ENCODE data around the gene TMA7B.
"Not testable (repeated sequence)": the region's sequence is repeated elsewhere in the genome, so short reads cannot be mapped to it uniquely, and the experiment has no call there.

Gene TMA7B

DNA sequence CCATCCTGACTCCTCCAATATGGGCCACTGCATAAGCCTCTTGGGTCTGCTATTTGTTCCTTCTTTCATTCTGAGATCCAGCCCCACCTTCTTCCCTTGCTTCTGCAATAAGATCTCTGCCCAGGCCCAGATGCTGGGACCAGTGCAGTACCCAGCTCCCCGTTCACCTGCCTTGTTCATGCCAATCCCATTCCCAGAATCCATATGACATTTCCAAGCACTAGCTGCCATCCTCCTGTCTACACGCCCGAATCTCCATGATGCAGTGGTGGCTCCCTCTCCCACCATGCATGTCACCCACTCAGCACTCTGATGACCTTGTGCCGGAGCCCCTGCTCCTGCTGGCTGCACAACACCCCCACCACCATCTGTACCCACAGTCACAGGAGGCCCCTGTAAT, 23.1 kb downstream of the TMA7B start:
- no peak for DNase-seq (ENCODE audit: low read depth in 2 of 2)

DNA sequence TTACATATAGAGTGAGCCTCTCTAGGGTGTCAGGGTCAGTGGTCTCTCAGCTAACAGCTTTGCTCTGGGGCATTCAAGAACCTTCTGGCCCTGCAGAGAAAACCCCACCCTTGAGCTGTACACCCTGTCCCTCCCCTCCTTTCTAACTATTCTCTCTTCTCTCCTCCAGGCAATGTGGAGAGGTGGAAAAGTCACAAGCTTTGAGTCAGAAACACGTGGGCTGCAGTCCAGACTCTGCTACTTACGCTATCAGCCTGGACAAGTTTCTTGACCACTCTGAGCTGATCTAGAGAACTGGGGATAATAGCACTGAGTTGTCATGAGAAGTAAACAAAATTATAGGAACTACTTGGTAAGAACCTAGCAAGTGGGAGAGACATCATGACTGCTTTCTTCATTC, 23.8 kb downstream of the TMA7B start:
- DNase-seq (ENCODE audit: low read depth in 2 of 2) = no peak

DNA sequence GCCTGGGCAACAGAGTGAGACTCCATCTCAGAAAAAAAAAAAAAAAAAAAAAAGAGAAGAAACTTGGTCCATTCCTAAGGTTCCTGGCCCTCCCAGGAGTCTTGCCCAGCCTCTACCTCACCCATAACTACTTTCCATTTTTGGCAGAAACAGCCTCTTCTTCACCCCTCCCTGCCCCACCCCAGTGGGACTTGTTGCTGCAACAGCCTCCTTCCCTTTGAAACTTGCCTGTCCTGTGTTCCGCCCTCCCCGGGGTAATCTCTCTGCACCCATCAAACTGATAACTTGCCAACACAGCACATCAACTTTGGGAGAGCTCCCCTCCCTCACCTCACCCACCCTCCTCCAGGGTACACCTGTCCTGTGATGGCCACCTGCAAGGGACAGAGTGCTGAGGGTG, 24.5 kb downstream of the TMA7B start:
- DNase-seq (ENCODE audit: low read depth in 2 of 2) = no peak

DNA sequence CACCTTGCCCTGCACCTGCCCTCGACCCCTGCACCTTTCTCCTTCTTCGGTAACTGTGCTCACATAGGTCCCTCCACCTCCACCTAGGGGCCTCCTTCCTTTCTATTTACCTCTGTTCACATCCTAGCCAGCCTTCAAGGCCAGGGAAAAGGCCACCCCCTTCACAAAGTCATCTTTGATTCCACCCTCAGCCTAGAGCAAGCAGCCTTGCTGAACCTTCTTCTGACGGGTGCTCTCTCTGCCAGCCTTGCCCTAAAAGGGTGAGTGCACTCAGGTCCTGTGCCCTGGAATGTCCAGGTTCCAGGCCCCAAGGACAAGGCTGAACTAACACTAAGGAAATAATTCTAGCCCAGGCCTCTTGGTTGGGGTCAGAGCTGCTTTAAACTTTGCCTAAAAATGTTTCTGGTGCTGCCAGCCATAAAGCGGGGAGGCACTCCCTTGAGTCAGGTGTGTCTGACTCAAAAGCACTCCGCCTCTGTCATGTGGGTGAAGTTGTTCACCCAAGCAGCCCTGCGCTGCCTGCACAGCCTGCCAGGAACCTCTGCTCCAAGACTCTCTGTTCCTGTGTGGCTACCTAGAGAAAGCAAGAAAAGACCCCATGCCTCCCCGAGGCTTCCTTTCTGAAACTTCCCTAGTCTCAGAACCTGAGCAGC, 25.3 kb downstream of the TMA7B start:
- DNase-seq (ENCODE audit: low read depth in 2 of 2) = no peak

DNA sequence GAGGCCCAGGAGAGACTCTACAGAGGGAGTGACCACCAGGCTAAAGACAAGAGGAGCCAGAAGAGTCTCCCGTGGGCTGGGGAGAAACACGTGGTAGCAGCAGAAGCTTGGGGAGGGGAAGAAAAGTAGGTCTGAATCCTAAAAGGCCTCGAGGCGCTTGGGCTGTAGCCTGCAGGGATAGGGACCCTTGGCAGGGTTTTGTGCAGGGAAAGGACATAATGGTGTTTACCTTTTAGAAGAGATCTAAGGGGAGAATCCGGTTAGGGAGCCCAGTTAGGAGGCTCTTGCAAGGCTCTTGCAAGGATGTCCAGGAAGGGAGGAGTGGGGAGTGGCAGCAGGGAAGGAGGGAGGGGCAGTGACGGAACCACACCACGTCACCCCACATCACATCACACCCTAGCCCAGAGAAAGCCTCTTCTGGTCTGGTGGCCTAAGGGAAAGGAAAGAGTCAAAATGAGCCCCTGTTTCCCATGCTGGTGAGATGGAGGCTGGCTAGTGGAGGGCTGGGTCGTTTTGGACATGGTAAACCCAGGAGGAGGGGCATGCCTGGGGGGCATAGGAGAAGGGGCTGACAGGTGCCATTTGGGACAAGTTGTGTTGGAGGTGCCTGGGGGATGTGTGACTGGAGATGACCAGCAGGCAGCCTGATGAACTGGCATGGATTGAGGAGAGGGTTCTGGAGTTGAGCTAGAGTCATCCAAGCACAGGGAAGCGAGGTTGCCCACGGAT, 28.4 kb downstream of the TMA7B start:
- no peak for DNase-seq (ENCODE audit: low read depth in 2 of 2)

DNA sequence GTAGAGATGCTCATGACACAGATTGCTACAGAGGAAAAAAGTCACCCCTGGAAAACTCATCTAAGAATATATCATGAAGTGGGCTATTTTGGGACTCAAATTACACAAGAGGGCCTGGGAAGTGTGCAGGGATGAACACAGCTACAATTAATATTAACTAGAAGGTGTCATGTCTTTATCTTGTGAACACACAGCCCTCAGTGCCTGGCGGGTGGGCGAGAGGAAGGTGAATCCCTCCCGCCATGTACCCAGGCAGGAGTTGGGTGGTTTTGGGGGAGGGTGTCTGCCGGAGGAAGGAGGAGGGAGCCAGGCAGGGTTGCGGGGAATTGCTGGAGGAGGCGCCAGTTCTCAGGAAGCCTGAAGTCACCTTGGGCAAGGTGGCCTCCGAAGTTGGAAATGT, 29.4 kb downstream of the TMA7B start:
- DNase-seq (ENCODE audit: low read depth in 2 of 2) = no peak

DNA sequence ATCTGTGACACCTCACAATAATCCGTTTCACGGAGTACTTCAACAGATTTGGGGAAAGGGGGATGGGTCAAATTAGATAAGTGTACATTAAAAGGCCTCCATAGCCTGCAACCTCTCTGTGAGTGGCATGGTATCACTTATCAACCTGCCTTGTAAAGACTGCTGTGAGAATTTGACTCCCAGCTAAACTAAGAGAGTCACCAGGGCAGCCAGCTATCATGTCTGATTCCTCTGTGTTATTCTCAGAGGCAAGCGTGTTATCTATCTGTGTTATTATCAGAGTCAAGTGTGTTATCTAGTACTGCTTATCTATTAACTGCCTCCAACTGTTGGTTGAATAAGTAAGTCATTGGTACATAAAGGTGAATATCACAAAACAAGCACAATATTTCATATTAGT, 30.5 kb downstream of the TMA7B start:
- no peak for DNase-seq (ENCODE audit: low read depth in 2 of 2)

DNA sequence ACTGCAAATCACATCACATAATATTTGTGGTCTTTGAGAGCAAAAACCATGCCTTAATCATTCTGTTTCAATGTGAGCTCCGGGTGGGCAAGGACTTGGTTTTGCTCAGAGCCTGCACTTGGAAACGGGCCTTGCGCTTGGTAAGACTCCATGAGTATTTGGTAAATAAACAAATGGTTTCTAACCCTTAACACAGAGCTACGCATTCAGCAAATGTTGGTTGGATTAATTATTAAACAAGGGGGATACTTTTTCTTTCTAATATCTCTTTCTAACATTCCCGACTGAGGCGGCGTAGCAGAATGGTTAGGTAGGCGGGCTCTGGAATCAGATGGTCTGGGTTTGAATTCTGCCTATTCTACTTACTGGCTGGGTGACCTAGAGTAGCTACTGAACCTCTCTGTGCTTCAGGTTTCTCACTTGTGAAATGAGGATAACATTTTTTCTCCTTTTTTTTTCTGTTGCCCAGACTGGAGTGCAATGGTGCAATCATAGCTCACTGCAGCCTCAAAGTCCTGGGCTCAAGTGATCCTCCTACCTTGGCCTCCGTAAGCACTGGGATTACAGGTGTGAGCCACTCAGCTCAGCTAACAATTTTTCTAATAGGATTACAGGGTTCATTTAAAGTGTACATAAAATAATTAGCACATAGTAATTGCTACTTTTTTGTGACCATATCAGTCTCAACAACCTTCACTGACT, 31.1 kb downstream of the TMA7B start:
- no peak for DNase-seq (ENCODE audit: low read depth in 2 of 2)

DNA sequence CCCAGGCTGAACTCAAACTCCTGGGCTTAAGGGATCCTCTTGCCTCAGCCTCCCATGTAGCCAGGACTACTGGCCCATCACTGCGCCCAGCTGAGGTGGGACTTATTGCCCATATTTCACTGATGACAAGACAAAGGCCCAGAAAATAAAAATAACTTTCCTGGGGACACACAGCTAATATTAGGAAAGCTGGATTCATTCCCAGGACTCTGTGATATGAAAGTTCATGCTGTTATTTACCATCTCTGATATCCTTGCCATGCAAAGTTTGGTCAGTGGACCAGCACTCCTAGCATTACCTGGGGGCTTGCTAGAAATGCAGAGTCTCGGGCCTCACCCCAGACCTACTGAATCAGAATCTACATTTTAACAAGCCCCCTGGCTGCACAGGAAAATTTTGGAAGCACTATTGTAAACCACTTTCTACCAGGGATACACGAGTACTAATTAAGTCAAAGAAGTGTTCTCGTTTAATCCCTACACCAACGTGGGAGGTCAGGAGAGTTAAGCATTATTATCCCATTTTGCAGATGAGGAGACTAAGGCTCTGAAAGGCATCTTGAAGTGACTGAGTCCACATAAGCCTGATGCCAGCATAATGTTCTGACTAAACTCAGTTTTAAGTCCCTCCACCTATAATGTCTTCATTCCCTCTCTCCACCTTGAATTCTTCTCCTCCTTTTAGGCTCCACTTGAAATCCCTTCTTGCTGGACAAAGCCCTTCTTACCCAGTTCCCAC, 32.1 kb downstream of the TMA7B start:
- no peak for DNase-seq (ENCODE audit: low read depth in 2 of 2)

DNA sequence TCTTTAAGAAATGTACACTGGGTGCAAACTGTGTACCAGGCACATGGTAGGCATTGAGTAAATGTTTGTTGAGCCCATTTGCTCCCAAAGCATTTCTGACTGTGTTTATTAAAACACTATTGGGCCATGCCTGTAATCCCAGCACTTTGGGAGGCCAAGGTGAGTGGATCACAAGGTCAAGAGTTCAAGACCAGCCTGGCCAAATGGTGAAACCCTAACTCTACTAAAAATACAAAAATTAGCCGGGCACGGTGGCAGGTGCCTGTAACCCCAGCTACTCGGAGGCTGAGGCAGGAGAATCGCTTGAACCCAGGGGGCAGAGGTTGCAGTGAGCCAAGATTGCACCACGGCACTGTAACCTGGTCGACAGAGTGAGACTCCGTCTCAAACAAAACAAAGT, 32.7 kb downstream of the TMA7B start:
- not testable (repeated sequence) for DNase-seq (ENCODE audit: low read depth in 2 of 2)

DNA sequence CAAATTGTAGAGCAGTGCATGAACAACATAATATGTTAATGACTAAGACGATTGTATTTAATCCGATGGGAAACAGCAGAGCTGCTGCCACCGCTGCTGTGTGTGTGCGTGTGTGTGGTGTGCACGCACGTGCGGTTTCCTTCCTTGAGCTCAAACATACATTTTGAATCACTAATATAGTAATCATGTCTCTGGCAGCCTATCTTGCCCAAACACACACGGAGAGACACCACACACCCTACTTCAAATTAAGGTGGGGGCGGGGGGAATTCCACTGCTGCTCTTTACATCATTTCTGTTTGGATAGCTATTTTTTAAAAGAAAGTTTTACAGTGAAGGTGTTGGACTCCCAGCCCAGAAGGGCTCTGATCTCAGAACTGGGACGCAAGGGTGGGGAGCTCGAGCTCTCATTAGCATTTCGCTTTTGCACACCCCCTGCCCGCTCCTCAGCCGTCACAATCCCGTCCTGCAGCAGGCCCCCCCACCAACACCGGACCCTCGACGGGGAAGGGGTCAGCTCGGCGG, 33.9 kb downstream of the TMA7B start:
- DNase-seq (ENCODE audit: low read depth in 2 of 2) = peak; percentile 21 to 41

DNA sequence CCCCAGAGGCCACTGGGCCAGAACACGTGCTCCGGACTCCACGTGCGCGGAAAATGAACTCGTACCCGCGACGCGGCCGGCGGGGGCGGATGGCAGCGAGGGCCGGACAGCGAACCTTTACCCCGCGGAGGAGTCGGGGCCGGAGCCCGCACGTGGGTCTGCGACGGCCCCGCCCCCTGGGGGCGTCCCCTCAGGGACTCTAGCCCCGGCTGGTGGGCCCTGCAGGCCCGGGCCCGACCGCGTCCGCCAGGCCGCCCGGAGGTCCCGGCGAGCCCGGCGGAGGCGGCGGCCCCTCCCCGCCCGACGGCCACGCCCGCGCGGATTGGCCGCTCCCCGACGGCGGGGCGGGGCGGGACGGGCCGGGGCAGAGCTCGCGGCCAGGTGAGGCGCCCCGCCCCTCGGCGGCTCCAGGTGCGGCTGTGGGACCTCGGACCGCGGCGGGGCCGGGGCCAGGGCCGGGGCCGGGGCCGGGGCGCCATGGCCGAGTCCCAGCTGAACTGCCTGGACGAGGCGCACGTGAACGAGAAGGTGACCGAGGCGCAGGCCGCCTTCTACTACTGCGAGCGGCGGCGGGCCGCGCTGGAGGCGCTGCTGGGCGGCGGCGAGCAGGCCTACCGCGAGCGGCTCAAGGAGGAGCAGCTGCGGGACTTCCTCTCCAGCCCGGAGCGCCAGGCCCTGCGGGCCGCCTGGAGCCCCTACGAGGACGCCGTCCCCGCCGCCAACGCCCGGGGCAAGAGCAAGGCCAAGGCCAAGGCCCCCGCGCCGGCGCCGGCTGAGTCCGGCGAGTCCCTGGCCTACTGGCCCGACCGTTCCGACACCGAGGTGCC, 34.6 kb downstream of the TMA7B start, which contains the start of gene FAM83F:
Gene FAM83F (plus strand): TSS at position 389 of the 827 bp plus-strand sequence. CDS start 89 bp downstream, at position 478.
- DNase-seq (ENCODE audit: low read depth in 2 of 2) = peak in 1 of 2 donors; percentile 11

DNA sequence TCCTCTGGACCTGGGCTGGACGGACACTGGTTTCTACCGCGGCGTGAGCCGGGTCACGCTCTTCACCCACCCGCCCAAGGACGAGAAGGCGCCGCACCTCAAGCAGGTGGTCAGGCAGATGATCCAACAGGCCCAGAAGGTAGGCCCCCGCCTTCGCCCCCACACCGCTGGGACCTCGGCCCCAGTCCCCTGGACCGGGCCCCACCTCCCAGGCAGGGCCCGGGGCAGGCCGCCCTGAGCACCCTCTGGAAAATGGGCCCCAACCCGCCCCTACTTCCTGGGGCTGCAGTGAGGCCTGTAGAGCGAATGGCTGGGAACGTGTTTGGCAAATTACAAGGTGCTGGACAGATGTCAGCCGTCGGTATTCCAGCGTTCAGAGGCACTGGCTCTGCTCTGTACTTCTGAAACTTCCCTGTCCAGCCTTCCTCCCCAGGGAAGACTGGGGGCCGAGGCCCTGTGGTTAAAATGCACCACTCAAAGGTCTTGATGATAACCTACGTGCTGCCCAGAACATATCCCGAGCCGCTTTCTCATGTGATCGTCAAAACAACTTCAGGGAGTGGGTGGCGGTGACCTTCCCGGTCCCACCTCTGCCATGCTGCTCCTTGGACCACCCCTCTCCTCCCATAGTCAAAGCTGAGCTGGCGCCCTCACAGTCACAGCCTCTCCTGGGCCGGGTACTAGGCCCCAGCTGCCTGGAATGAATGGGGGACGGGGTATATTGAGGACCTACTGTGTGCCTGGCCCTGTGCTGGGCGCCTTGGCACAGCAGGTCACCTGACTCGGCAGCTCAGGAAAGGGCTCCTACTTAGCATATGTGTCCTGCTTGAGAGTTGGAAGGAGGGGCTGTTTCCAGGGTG, 35.4 kb downstream of the TMA7B start:
- DNase-seq (ENCODE audit: low read depth in 2 of 2) = no peak

DNA sequence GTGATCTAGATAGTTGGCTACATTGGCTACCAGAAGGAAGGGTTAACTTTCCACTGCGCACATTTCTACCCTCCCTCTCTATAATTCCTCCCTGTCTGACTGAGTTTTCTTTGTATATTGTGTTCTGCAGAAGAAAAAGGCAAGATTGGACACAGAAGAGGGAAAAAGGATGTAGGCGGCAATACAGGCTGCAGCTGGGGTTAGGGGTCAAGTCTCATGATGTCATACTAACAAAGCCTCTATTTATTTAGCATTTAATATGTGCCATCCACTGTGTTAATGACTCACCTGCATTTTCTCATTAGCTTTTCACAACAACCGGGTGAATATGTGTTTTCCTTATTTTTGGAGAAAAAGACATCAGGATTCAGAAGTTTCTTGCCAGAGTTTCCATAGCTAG, 36.5 kb downstream of the TMA7B start:
- DNase-seq (ENCODE audit: low read depth in 2 of 2) = no peak

DNA sequence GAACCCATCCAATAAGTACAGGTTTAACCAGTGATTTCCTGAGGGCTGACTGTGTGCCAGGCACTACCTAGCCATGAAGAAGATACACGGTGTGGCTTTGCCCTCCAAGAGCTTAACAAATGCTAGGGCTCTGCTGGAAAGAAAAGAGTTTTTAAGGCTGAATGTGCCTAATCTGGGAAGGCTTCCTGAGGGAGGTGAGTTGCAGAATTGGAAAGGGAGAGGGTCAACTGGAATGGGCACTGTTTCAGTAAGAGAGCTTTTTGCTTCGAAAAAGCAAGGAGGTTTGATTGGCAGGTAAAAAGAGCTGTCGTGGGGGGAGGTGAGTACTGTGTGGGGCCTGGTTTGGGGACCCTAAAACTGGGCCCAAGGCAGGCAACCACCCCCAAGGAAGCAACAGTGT, 37.2 kb downstream of the TMA7B start:
- DNase-seq (ENCODE audit: low read depth in 2 of 2) = no peak

DNA sequence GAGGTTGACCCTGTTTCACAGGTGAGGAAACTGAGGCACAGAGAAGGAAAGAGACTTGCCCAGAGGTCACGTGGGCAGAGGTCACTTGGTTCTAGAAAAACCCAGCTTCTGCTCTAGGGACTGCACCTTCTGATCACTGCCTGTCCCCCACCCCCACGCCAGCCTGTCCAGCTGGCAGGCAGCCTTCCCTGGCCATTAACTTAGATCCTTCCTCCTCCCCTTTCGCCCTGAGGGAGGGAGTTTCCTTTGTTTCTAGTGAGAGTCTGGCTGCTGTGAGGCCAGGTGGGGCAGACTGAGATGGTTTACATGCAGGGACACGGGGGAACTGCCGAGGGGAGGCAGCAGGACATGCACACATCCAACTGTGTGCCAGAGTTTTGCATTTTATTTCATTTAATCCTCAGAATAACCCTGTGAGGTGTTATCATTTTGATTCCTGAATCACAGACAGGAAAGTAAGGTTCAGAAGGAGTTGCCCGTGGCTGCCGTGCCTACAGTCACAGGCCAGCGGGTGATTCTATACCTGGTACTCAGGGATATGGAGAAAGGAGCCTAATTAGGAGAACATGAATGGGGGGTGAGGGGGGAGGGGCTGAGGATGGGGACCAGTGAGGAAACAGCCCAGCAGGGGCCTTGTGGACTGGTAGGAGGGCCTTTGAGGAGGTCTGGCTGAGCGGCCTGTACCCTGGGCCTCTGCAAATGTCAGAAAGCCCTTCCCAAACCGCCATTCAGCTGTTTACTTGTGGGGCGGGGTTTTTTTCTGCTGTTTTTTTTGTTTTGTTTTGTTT, 37.9 kb downstream of the TMA7B start:
- no peak for DNase-seq (ENCODE audit: low read depth in 2 of 2)

DNA sequence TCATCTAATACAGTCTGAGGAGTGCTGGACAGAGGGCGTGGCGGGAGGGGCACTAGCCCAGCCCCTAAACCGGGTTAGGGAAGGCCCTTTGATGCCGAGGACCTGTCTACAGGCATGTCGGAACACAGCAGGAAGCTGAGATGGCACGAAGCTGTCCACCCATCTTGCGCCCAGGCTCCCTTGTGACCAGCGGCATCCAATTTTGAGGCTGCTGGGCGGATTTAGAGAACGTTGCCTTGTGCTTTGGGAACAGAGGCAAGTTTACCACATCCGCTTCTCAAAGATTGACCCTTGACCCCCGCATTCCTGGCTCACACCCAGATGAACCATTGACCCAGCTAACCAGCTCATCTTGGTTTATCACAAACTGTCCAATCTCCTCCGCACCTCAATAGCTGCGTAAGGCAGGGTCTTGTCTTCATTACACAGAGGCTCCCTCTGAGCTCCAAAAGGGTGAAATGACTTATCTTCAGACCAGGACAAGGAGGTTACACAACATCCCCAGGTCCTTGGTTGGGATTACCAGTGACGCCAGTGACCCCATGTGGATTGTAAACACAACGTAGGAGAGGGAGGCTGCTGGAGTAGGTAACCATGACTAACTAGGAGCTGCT, 39.1 kb downstream of the TMA7B start:
- no peak for DNase-seq (ENCODE audit: low read depth in 2 of 2)

DNA sequence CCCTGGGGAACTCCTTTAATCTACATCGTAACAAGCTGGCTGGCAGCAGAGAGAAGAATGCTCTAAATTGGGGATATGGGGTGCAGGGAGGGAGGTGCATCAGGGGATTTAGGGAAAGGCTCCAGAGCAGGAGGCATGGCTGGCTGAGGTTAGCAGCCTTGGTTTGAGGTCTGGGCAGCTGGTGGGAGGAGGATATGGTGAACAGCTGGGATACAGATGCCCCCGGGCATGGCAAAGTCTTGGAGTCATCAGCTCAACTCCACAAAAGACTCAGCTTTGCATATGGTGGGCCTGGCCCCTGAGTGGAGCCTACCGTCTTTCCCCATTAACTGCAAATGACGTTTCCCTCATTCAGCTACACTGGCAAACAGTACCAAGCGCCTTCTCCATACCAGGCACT, 40.0 kb downstream of the TMA7B start:
- no peak for DNase-seq (ENCODE audit: low read depth in 2 of 2)

DNA sequence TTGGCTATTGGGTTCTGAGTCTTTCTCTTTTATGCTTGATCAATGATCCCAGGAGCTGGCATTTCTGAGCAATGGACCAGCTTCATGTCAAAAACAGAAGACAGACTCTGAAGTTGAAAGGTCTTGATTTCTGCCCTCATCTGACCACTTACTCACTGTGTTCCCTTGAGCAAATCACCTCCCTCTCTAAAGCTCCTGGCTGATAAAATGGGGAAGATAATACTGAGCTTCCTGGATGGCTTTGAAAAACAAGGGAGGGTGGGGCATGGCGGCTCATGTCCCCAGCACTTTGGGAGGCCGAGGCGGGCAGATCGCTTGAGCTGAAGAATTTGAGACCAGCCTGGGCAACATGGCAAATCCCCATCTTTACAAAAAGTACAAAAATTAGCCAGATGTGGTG, 40.9 kb downstream of the TMA7B start:
- DNase-seq (ENCODE audit: low read depth in 2 of 2) = no peak
